K562 (cell line): ENCODE data around the gene ADI1. TPM values are rescaled to one million over a fixed set of nuclear protein-coding genes. Genes with fewer than 3 reads are reported as not detected.
"Not testable (repeated sequence)": the region's sequence is repeated elsewhere in the genome, so short reads cannot be mapped to it uniquely, and the experiment has no call there.

ENCODE experiments used
- ATAC-seq: fragments of 200-7000 bp; cut with Tn5 transposase; 3 replicates; pipeline ENCODE4 v1.9.1; 2020; ENCODE audit warnings: moderate library complexity
- BruUV-seq: library from RNA; stranded (reverse); fragments of 400-500 nt; replicated peaks from 2 replicates; lab custom pipeline; 2021; lab: Mats Ljungman, UMichigan
- CTCF ChIA-PET: fragments of 300-600 bp; formaldehyde crosslinking; extraction: SDS; loops from one replicate; lab custom pipeline; 2021; ENCODE audit warnings: low intra/inter-chr PET ratio; lab: Yijun Ruan, JAX
- POLR2A ChIA-PET: fragments of 300-600, 350-650 bp; sonication (Branson Sonifier 250); formaldehyde crosslinking; extraction: SDS; loops from one replicate; lab custom pipeline; 2021; ENCODE audit warnings: antibody characterized with exemption, inconsistent platforms; lab: Yijun Ruan, JAX
- DNase-seq, 4 experiments: peaks; one replicate each; pipeline versions ENCODE4 v3.0.0 to v3.0.0-alpha.2; 2011 to 2018; ENCODE audit warnings: low spot score in 3 of 4, mixed read lengths in 3 of 4; ENCODE audit errors: extremely low read depth in 1 of 4
- FAIRE-seq: peaks from 2 replicates; lab custom pipeline; 2011; peaks lifted over from hg19 to GRCh38; lab: Jason Lieb, UNC
- H2AFZ ChIP-seq: 2 replicates; pipeline ENCODE4 v1.6.0; 2011; ENCODE audit warnings: low read depth, low read length, control low read depth, inconsistent platforms
- H3K27ac ChIP-seq: fragments of 200-600 bp; 3 replicates; pipeline ENCODE4 v1.8.0; 2011; ENCODE audit warnings: low read depth, mild to moderate bottlenecking, control low read depth, inconsistent platforms, low read length, moderate library complexity, mixed read lengths; ENCODE audit errors: extremely low read depth
- H3K27me3 ChIP-seq, 2 experiments: fragments of 300-600 bp in 1 of 2; 2 replicates in 1 of 2; 3 replicates in 1 of 2; pipeline versions ENCODE4 v1.6.0 to v1.8.0; 2011; ENCODE audit warnings: inconsistent platforms in 2 of 2, low read length in 2 of 2, mild to moderate bottlenecking in 1 of 2, mixed read lengths in 1 of 2, moderate library complexity in 1 of 2; ENCODE audit not compliant: control insufficient read depth in 2 of 2, insufficient read depth in 2 of 2
- H3K36me3 ChIP-seq: fragments of 300-600 bp; 3 replicates; pipeline ENCODE4 v1.8.0; 2011; ENCODE audit warnings: mild to moderate bottlenecking, low read length, inconsistent platforms; ENCODE audit not compliant: control insufficient read depth, insufficient read depth
- H3K4me1 ChIP-seq, 2 experiments: fragments of 200-600 bp in 1 of 2; replicated peaks in 1 of 2; 2 replicates in 1 of 2; 3 replicates in 1 of 2; pipeline versions ENCODE4 v1.5.1 to v1.8.0; 2011; ENCODE audit warnings: inconsistent platforms in 2 of 2, low read length in 2 of 2, mild to moderate bottlenecking in 1 of 2, mixed read lengths in 1 of 2, moderate library complexity in 1 of 2; ENCODE audit not compliant: control insufficient read depth in 2 of 2, insufficient read depth in 2 of 2
- H3K4me2 ChIP-seq: 2 replicates; pipeline ENCODE4 v1.6.1; 2011; ENCODE audit warnings: low read length, control low read depth, inconsistent platforms, mixed read lengths; ENCODE audit not compliant: insufficient read depth
- H3K4me3 ChIP-seq: fragments of 200-600 bp; sonication (generic), shearing (Covaris generic); 2 replicates; pipeline ENCODE4 v1.5.1; 2016; ENCODE audit warnings: control low read depth, inconsistent platforms
- H3K79me2 ChIP-seq: fragments of 200-600 bp; 3 replicates; pipeline ENCODE4 v1.8.0; 2011; ENCODE audit warnings: low read length, inconsistent platforms; ENCODE audit not compliant: control insufficient read depth, insufficient read depth
- H3K9ac ChIP-seq, 2 experiments: 2 replicates each; pipeline versions ENCODE4 v1.6.0 to v1.6.1; 2011; ENCODE audit warnings: low read depth in 2 of 2, low read length in 2 of 2, control low read depth in 1 of 2, inconsistent platforms in 1 of 2, mild to moderate bottlenecking in 1 of 2, mixed read lengths in 1 of 2; ENCODE audit not compliant: insufficient read depth in 1 of 2
- H3K9me1 ChIP-seq: one replicate; pipeline ENCODE4 v1.6.0; 2011; ENCODE audit warnings: inconsistent platforms, mild to moderate bottlenecking, low read length, moderate library complexity; ENCODE audit not compliant: control insufficient read depth, insufficient read depth
- H3K9me3 ChIP-seq: replicated peaks from 2 replicates; pipeline ENCODE4 v1.5.1; 2011; ENCODE audit warnings: low read depth, low read length, inconsistent platforms; ENCODE audit not compliant: control insufficient read depth, insufficient read depth
- H4K20me1 ChIP-seq: replicated peaks from 2 replicates; pipeline ENCODE4 v1.6.1; 2011; ENCODE audit warnings: low read length, inconsistent platforms, mixed read lengths; ENCODE audit not compliant: control insufficient read depth, insufficient read depth
- CBX8 ChIP-seq: fragments of 200-600 bp; sonication (generic); IDR thresholded peaks from 2 replicates; pipeline ENCODE4 v1.6.1; 2012; ENCODE audit warnings: borderline replicate concordance, mixed run types, low read depth, mild to moderate bottlenecking, moderate library complexity, mixed read lengths, low read length, control low read depth, inconsistent platforms; ENCODE audit not compliant: poor library complexity, severe bottlenecking; ENCODE audit errors: extremely low read depth
- MTA2 ChIP-seq: fragments of 450-650 bp; IDR thresholded peaks from 2 replicates; pipeline ENCODE4 v1.6.1; 2016; ENCODE audit warnings: low read depth
- NFIX ChIP-seq: fragments of 250-450 bp; sonication (Bioruptor Pico); IDR thresholded peaks from 2 replicates; pipeline ENCODE4 v1.4.0; 2020; ENCODE audit warnings: low read depth, mild to moderate bottlenecking, moderate library complexity
- ZKSCAN1 ChIP-seq: fragments of 150-350 bp; IDR thresholded peaks from 2 replicates; pipeline ENCODE4 v1.6.1; 2016; ENCODE audit warnings: low read depth, low read length
- ZNF408 ChIP-seq: fragments of 250-450 bp; sonication (Bioruptor Pico); IDR thresholded peaks from 2 replicates; pipeline ENCODE4 v1.4.0; 2020; ENCODE audit warnings: low read depth, mild to moderate bottlenecking, moderate library complexity
- WGBS: fragments of 100-300 bp; shearing (Covaris generic); methylation state at CpG from one replicate; pipeline ENCODE4 v1.1.6; 2016; ENCODE audit warnings: low coverage, mixed read lengths; ENCODE audit not compliant: insufficient coverage; ENCODE audit errors: missing lambda C conversion rate; 5-methylcytosine and 5-hydroxymethylcytosine counted together
- in situ Hi-C: fragments of 300-500 bp; cut with MboI; formaldehyde crosslinking; loops from 4 replicates; pipeline ENCODE4 v1.15.0; 2018; ENCODE audit warnings: inconsistent platforms, mixed read lengths
- intact Hi-C: fragments of 100-400 bp; cut with micrococcal nuclease; formaldehyde crosslinking; loops from 2 replicates; pipeline ENCODE4 v1.14.2; 2022
- polyA plus RNA-seq, 8 experiments: library from polyadenylated mRNA; depleted of rRNA in 4 of 8; stranded (reverse) in 5 of 8; unstranded in 3 of 8; fragments of >200 nt; fragmentation: Nextera tagmentation in 2 of 8; fragmentation: Illumina TruSeq in 1 of 8; extraction: Ambion mirVana in 2 of 8; extraction: Trizol in 1 of 8; gene quantifications; 2 replicates each; pipeline versions ENCODE4 v1.2.1 to v1.2.3, GENCODE V29; 2011 to 2014; ENCODE audit warnings: inconsistent platforms in 1 of 8, missing spikeins in 1 of 8
- total RNA-seq, 7 experiments: library from RNA; depleted of rRNA in 6 of 7; stranded (reverse); fragments of >200 nt in 6 of 7; fragmentation: Illumina TruSeq in 2 of 7; extraction: Trizol in 2 of 7; gene quantifications; 2 replicates each; pipeline versions ENCODE4 v1.2.1 to v1.2.3, GENCODE V29; 2011 to 2021; ENCODE audit warnings: low replicate concordance in 1 of 7
- TF ChIP-seq, protein P1 (sequence below): fragments of 250-450 bp; sonication (Bioruptor Pico); IDR thresholded peaks from 2 replicates; pipeline ENCODE4 v1.8.0; 2022; ENCODE audit warnings: inconsistent platforms, mild to moderate bottlenecking, moderate library complexity, borderline replicate concordance
- TF ChIP-seq, protein P2 (sequence below): fragments of 250-450 bp; sonication (Bioruptor Pico); IDR thresholded peaks from 2 replicates; pipeline ENCODE4 v1.4.0; 2020; ENCODE audit warnings: mild to moderate bottlenecking, moderate library complexity
- TF ChIP-seq, protein P3 (sequence below): fragments of 250-450 bp; sonication (Bioruptor Pico); IDR thresholded peaks from 2 replicates; pipeline ENCODE4 v1.4.0; 2020

ADI1 gene
- total and polyA plus RNA-seq, 9 of the 15 experiments (the other 6 are each of a cell fraction or from before 2014, with no cell fraction given) = 6.1 to 51.0 (median 27.1) TPM

DNA sequence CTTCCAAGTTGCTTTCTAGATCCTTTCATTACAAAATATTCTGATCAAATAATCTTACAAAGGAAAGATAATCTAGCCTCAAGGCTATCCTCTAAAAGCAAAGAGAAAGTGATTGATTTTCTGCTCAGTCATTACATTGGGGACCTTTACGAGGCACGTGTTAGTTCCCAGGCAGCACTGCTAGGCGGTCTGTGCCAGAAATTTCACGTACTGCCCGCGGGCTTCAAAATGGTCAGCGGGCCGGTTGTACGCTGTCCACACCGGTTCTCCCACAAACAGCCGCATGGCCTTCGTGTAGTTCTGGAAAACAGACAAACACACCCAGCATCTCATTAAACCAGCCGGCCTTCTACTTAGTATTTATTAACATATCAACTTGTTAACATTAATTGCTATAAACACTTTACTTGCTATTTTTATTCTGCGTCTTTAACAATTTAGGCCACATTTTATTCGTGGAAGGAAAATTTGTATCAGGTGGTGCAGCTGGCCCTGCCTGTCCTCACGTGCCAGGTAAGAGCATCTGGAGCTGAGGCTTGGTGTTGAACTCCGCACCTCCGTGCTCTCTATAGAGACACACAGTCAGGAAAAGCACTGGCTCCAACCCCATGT, 20.4 kb downstream of the ADI1 start:
- CTCF ChIA-PET = no interaction called here
- no peaks in the 10 kb centered on the region; a peak in 1 of 5 replicates for H3K27me3 ChIP-seq
- H3K4me2 ChIP-seq = no peak overlapping the region
- H4K20me1 ChIP-seq = no peaks in the 10 kb centered on the region
- H3K4me3 ChIP-seq = no peak overlapping the region
- FAIRE-seq = no peak
- BruUV-seq = no TSS peak
- peaks cover 49% of the 10 kb centered on the region for H3K36me3 ChIP-seq
- POLR2A ChIA-PET = no interaction called here
- TF ChIP-seq, protein P1, sequence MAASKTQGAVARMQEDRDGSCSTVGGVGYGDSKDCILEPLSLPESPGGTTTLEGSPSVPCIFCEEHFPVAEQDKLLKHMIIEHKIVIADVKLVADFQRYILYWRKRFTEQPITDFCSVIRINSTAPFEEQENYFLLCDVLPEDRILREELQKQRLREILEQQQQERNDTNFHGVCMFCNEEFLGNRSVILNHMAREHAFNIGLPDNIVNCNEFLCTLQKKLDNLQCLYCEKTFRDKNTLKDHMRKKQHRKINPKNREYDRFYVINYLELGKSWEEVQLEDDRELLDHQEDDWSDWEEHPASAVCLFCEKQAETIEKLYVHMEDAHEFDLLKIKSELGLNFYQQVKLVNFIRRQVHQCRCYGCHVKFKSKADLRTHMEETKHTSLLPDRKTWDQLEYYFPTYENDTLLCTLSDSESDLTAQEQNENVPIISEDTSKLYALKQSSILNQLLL = peak; percentile 75; the same call in 1 of the 2 replicates
- TF ChIP-seq, protein P2, sequence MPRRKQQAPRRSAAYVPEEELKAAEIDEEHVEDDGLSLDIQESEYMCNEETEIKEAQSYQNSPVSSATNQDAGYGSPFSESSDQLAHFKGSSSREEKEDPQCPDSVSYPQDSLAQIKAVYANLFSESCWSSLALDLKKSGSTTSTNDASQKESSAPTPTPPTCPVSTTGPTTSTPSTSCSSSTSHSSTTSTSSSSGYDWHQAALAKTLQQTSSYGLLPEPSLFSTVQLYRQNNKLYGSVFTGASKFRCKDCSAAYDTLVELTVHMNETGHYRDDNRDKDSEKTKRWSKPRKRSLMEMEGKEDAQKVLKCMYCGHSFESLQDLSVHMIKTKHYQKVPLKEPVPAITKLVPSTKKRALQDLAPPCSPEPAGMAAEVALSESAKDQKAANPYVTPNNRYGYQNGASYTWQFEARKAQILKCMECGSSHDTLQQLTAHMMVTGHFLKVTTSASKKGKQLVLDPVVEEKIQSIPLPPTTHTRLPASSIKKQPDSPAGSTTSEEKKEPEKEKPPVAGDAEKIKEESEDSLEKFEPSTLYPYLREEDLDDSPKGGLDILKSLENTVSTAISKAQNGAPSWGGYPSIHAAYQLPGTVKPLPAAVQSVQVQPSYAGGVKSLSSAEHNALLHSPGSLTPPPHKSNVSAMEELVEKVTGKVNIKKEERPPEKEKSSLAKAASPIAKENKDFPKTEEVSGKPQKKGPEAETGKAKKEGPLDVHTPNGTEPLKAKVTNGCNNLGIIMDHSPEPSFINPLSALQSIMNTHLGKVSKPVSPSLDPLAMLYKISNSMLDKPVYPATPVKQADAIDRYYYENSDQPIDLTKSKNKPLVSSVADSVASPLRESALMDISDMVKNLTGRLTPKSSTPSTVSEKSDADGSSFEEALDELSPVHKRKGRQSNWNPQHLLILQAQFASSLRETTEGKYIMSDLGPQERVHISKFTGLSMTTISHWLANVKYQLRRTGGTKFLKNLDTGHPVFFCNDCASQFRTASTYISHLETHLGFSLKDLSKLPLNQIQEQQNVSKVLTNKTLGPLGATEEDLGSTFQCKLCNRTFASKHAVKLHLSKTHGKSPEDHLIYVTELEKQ (CRISPR knock-in tag) = no peak
- no peak for TF ChIP-seq MTA2
- no peak for TF ChIP-seq CBX8
- TF ChIP-seq NFIX = 0 out of 2 replicates have a peak, but pooled peaks have one; percentile 25
- TF ChIP-seq ZNF408 = peak; percentile 80
- TF ChIP-seq ZKSCAN1 = no peak
- TF ChIP-seq, protein P3, sequence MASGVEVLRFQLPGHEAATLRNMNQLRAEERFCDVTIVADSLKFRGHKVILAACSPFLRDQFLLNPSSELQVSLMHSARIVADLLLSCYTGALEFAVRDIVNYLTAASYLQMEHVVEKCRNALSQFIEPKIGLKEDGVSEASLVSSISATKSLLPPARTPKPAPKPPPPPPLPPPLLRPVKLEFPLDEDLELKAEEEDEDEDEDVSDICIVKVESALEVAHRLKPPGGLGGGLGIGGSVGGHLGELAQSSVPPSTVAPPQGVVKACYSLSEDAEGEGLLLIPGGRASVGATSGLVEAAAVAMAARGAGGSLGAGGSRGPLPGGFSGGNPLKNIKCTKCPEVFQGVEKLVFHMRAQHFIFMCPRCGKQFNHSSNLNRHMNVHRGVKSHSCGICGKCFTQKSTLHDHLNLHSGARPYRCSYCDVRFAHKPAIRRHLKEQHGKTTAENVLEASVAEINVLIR (CRISPR knock-in tag) = no peak
- TF ChIP-seq, all 486 proteins: peak for 3
- H3K9me3 ChIP-seq = peaks cover 4% of the 10 kb centered on the region; the same call in 1 of the 2 replicates
- H2AFZ ChIP-seq = no peak overlapping the region
- H3K4me1 ChIP-seq = peaks cover 5% of the 10 kb centered on the region in 2 experiments; a peak in 2 of 5 replicates
- 0 out of 3 replicates have a peak, but pooled peaks cover 2% of the 10 kb centered on the region for H3K79me2 ChIP-seq
- WGBS = 93% methylated on average over 18 of the region's 18 CpGs
- H3K9ac ChIP-seq = 0 out of 4 replicates have a peak overlapping the region, but pooled peaks of 1 of the 2 experiments have one; percentile 21
- H3K27ac ChIP-seq = no peak overlapping the region
- DNase-seq (no peak), ATAC-seq (no peak)
- in situ Hi-C loops = loop anchor here (10.0 kb wide), 1 partner anchor 156 kb away; the partner anchor contains the start of gene ALLC
- H3K9me1 ChIP-seq = no peaks in the 10 kb centered on the region
- intact Hi-C loops = no loop called here

DNA sequence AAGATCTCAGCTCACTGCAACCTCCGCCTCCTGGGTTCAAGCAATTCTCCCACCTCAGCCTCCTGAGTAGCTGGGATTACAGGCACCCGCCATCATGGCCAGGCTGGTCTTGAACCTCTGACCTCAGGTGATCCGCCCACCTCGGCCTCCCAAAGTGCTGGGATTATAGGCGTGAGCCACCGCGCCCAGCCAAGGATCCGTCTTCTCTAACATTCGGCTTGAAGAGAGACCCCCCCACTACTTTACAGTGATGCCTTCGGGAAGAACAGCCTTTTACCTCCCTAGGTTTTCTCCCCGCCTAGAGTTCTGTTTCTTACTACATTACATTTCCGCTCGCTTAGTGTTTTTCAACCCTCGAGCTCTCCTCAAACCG, 22.6 kb downstream of the ADI1 start:
- FAIRE-seq, CTCF ChIA-PET, H4K20me1 ChIP-seq, H3K27me3 ChIP-seq, intact Hi-C loops, H2AFZ ChIP-seq, H3K79me2 ChIP-seq, H3K9me3 ChIP-seq, H3K9ac ChIP-seq, H3K4me2 ChIP-seq, DNase-seq, H3K4me3 ChIP-seq, H3K27ac ChIP-seq, BruUV-seq, H3K9me1 ChIP-seq, ATAC-seq: not testable (repeated sequence)
- in situ Hi-C loops = loop anchor here (10.0 kb wide), 1 partner anchor 158 kb away; the partner anchor contains the start of gene ALLC
- POLR2A ChIA-PET = interaction anchor here (1.0 kb wide), 1 partner anchor 9 kb away, joined by 3 read pairs; no protein-coding TSS in a partner anchor
- peaks cover 36% of the 10 kb centered on the region for H3K36me3 ChIP-seq
- peaks cover 12% of the 10 kb centered on the region in 2 experiments; a peak in 4 of 5 replicates for H3K4me1 ChIP-seq
- 93% methylated on average over 13 of the region's 15 CpGs for WGBS
